Effector memory CD8-positive, alpha-beta T cell (primary cell): Measurements from ENCODE around the gene LMNA.

ENCODE experiments used
- ATAC-seq: fragments of 150-1000 bp; cut with Tn5 transposase; replicated peaks from 2 replicates; pipeline ENCODE4 v1.10.0; 2021; ENCODE audit warnings: mild to moderate bottlenecking, moderate library complexity
- DNase-seq, 3 experiments: peaks; one replicate each; pipeline ENCODE4 v3.0.0; 2021
- H3K27ac Mint-ChIP-seq, 2 donors: one replicate each; pipeline ENCODE4 v1.8.0; 2022; ENCODE audit warnings: mild to moderate bottlenecking in 2 of 2, mixed read lengths in 2 of 2, moderate library complexity in 2 of 2
- H3K27me3 Mint-ChIP-seq, 2 donors: one replicate each; pipeline ENCODE4 v1.8.0; 2022; ENCODE audit warnings: mixed read lengths in 2 of 2
- H3K36me3 Mint-ChIP-seq: one replicate; pipeline ENCODE4 v1.8.0; 2022; ENCODE audit warnings: mild to moderate bottlenecking, moderate library complexity, mixed read lengths; ENCODE audit not compliant: insufficient read depth
- H3K4me1 Mint-ChIP-seq, 2 donors: one replicate each; pipeline ENCODE4 v1.8.0; 2022; ENCODE audit warnings: low read depth in 2 of 2, mixed read lengths in 2 of 2
- H3K4me3 Mint-ChIP-seq, 2 donors: one replicate each; pipeline ENCODE4 v1.8.0; 2022; ENCODE audit warnings: mild to moderate bottlenecking in 2 of 2, mixed read lengths in 2 of 2, moderate library complexity in 2 of 2
- H3K9me3 Mint-ChIP-seq, 2 donors: one replicate each; pipeline ENCODE4 v1.8.0; 2022; ENCODE audit warnings: mixed read lengths in 2 of 2

The LMNA gene

GRCh38 chr1:156151093-156151688, 36.7 kb downstream of the LMNA start:
- H3K9me3 Mint-ChIP-seq, result no peaks in the 10 kb centered on the region
- peak overlapping the region in 1 of 2 donors; percentile 49 for H3K27ac Mint-ChIP-seq
- no peak overlapping the region for H3K4me3 Mint-ChIP-seq
- H3K27me3 Mint-ChIP-seq, result peaks cover 0 to 15% of the 10 kb centered on the region in 2 donors
- ATAC-seq (no peak), DNase-seq (no peak)
- H3K36me3 Mint-ChIP-seq, result peaks cover 50% of the 10 kb centered on the region
- peaks cover 31 to 36% of the 10 kb centered on the region in 2 donors for H3K4me1 Mint-ChIP-seq

GRCh38 chr1:156152628-156153027, 38.1 kb downstream of the LMNA start:
- Mint-ChIP-seq H3K27ac (peak overlapping the region; percentile 49 to 57), H3K4me3 (no peak overlapping the region), H3K27me3 (peaks cover 0 to 15% of the 10 kb centered on the region in 2 donors), H3K4me1 (peaks cover 39 to 42% of the 10 kb centered on the region in 2 donors), H3K36me3 (peaks cover 41% of the 10 kb centered on the region), H3K9me3 (no peaks in the 10 kb centered on the region)
- no peak for DNase-seq
- ATAC-seq, result no peak

GRCh38 chr1:156153362-156153761, 38.9 kb downstream of the LMNA start, which contains the start of gene SEMA4A:
Gene SEMA4A, plus strand, starts transcription at chr1:156153585. Its CDS starts 994 bp downstream, at chr1:156154579.
- Mint-ChIP-seq H3K4me3 (peak within 1 kb of the TSS; percentile 89 to 95), H3K4me1 (peaks cover 39 to 44% of the 10 kb centered on the region in 2 donors), H3K36me3 (peaks cover 33% of the 10 kb centered on the region), H3K27ac (peak within 1 kb of the TSS; percentile 93 to 97), H3K9me3 (no peaks in the 10 kb centered on the region), H3K27me3 (peaks cover 0 to 15% of the 10 kb centered on the region in 2 donors)
- ATAC-seq, result no peak
- no peak for DNase-seq

- peaks cover 0 to 13% of the 10 kb centered on the region in 2 donors for H3K27me3 Mint-ChIP-seq
- ATAC-seq (peak; percentile 81), DNase-seq (peak in 1 of 3 experiments; percentile 35)
- peak overlapping the region; percentile 89 to 95 for H3K4me3 Mint-ChIP-seq
- H3K27ac Mint-ChIP-seq, result peak overlapping the region; percentile 93 to 97
- no peaks in the 10 kb centered on the region for H3K9me3 Mint-ChIP-seq
- H3K36me3 Mint-ChIP-seq, result peaks cover 26% of the 10 kb centered on the region
- H3K4me1 Mint-ChIP-seq, result peaks cover 41 to 47% of the 10 kb centered on the region in 2 donors
Observed at GRCh38 chr1:156154317-156154749, 39.8 kb downstream of the LMNA start.

GRCh38 chr1:156155756-156156510, 41.4 kb downstream of the LMNA start:
- H3K9me3 Mint-ChIP-seq, result no peaks in the 10 kb centered on the region
- peak overlapping the region; percentile 81 to 93 for H3K27ac Mint-ChIP-seq
- no peak for DNase-seq
- peak overlapping the region; percentile 89 to 95 for H3K4me3 Mint-ChIP-seq
- H3K4me1 Mint-ChIP-seq, result peaks cover 43 to 48% of the 10 kb centered on the region in 2 donors
- no peak for ATAC-seq
- H3K36me3 Mint-ChIP-seq, result peaks cover 19% of the 10 kb centered on the region
- H3K27me3 Mint-ChIP-seq, result no peaks in the 10 kb centered on the region

- Mint-ChIP-seq H3K36me3 (peaks cover 16% of the 10 kb centered on the region), H3K27me3 (no peaks in the 10 kb centered on the region), H3K4me3 (peak overlapping the region; percentile 64 to 95), H3K9me3 (no peaks in the 10 kb centered on the region), H3K4me1 (peaks cover 46 to 48% of the 10 kb centered on the region in 2 donors), H3K27ac (peak overlapping the region; percentile 4 to 89)
- ATAC-seq (peak; percentile 34), DNase-seq (no peak)
Observed at GRCh38 chr1:156157506-156157905, 43.0 kb downstream of the LMNA start.

- no peaks in the 10 kb centered on the region for H3K27me3 Mint-ChIP-seq
- no peaks in the 10 kb centered on the region for H3K9me3 Mint-ChIP-seq
- no peak for DNase-seq
- no peak for ATAC-seq
- peak overlapping the region; percentile 64 to 95 for H3K4me3 Mint-ChIP-seq
- H3K4me1 Mint-ChIP-seq, result peaks cover 45% of the 10 kb centered on the region in 2 donors
- peaks cover 13% of the 10 kb centered on the region for H3K36me3 Mint-ChIP-seq
- peak overlapping the region; percentile 4 to 89 for H3K27ac Mint-ChIP-seq
Observed at GRCh38 chr1:156157966-156158365, 43.5 kb downstream of the LMNA start.

GRCh38 chr1:156160000-156160742, 45.7 kb downstream of the LMNA start:
- Mint-ChIP-seq H3K27ac (peak overlapping the region; percentile 26 to 28), H3K4me1 (peaks cover 32% of the 10 kb centered on the region in 2 donors), H3K9me3 (no peaks in the 10 kb centered on the region), H3K4me3 (peak overlapping the region; percentile 81 to 88), H3K27me3 (no peaks in the 10 kb centered on the region), H3K36me3 (peaks cover 12% of the 10 kb centered on the region)
- ATAC-seq (no peak), DNase-seq (no peak)

GRCh38 chr1:156160743-156161171, 46.2 kb downstream of the LMNA start:
- H3K4me1 Mint-ChIP-seq, result peaks cover 29 to 30% of the 10 kb centered on the region in 2 donors
- no peaks in the 10 kb centered on the region for H3K27me3 Mint-ChIP-seq
- DNase-seq, result peak in 1 of 3 experiments; percentile 41
- peak overlapping the region; percentile 81 to 88 for H3K4me3 Mint-ChIP-seq
- peaks cover 16% of the 10 kb centered on the region for H3K36me3 Mint-ChIP-seq
- H3K27ac Mint-ChIP-seq, result peak overlapping the region; percentile 26 to 28
- no peaks in the 10 kb centered on the region for H3K9me3 Mint-ChIP-seq
- peak; percentile 75 for ATAC-seq

- no peak overlapping the region for H3K27ac Mint-ChIP-seq
- peaks cover 17% of the 10 kb centered on the region for H3K36me3 Mint-ChIP-seq
- H3K4me1 Mint-ChIP-seq, result peaks cover 13 to 18% of the 10 kb centered on the region in 2 donors
- H3K9me3 Mint-ChIP-seq, result no peaks in the 10 kb centered on the region
- no peaks in the 10 kb centered on the region for H3K27me3 Mint-ChIP-seq
- H3K4me3 Mint-ChIP-seq, result peak overlapping the region in 1 of 2 donors; percentile 88
- DNase-seq, result no peak
- no peak for ATAC-seq
Observed at GRCh38 chr1:156162430-156163037, 48.0 kb downstream of the LMNA start.

- Mint-ChIP-seq H3K4me1 (peaks cover 8 to 13% of the 10 kb centered on the region in 2 donors), H3K9me3 (no peaks in the 10 kb centered on the region), H3K27me3 (no peaks in the 10 kb centered on the region), H3K4me3 (no peak overlapping the region), H3K36me3 (peaks cover 22% of the 10 kb centered on the region), H3K27ac (no peak overlapping the region)
- no peak for ATAC-seq
- no peak for DNase-seq
Observed at GRCh38 chr1:156163712-156164111, 49.2 kb downstream of the LMNA start.

- DNase-seq (no peak), ATAC-seq (no peak)
- Mint-ChIP-seq H3K4me3 (no peak overlapping the region), H3K4me1 (peaks cover 5 to 11% of the 10 kb centered on the region in 2 donors), H3K27me3 (no peaks in the 10 kb centered on the region), H3K9me3 (no peaks in the 10 kb centered on the region), H3K27ac (no peak overlapping the region), H3K36me3 (peaks cover 22% of the 10 kb centered on the region)
Observed at GRCh38 chr1:156164125-156164831, 49.8 kb downstream of the LMNA start.
